SU-DHL-6 (cell line): ENCODE measurements around the gene RGS6.

ENCODE experiments used
- H2AFZ ChIP-seq: fragments of 200-600 bp; sonication (generic); 2 replicates; pipeline ENCODE4 v1.6.1; 2014; ENCODE audit warnings: low read depth, mild to moderate bottlenecking, moderate library complexity, mixed read lengths, antibody characterized with exemption, low read length; ENCODE audit not compliant: severe bottlenecking
- H3F3A ChIP-seq: fragments of 200-600 bp; shearing (Covaris generic); 2 replicates; pipeline ENCODE4 v1.6.0; 2016; ENCODE audit warnings: antibody characterized with exemption, mild to moderate bottlenecking; ENCODE audit not compliant: insufficient read depth
- H3K27ac ChIP-seq: fragments of 200-600 bp; sonication (generic); 2 replicates; pipeline ENCODE4 v1.5.1; 2016; ENCODE audit warnings: low read depth, mild to moderate bottlenecking, low read length, moderate library complexity, mixed read lengths
- H3K27me3 ChIP-seq: fragments of 200-600 bp; sonication (generic), shearing (Covaris generic); 2 replicates; pipeline ENCODE4 v1.6.0; 2014; ENCODE audit warnings: mild to moderate bottlenecking, low read length
- H3K36me3 ChIP-seq: fragments of 200-600 bp; sonication (generic); 2 replicates; pipeline ENCODE4 v1.6.1; 2014; ENCODE audit warnings: mild to moderate bottlenecking, low read length, mixed read lengths
- H3K4me2 ChIP-seq: fragments of 300-600, 200-600 bp; shearing (Covaris generic), sonication (generic); 2 replicates; pipeline ENCODE4 v1.6.0; 2014; ENCODE audit warnings: low read length, low read depth, mild to moderate bottlenecking; ENCODE audit not compliant: poor library complexity, severe bottlenecking
- H3K4me3 ChIP-seq: fragments of 200-600 bp; sonication (generic); 2 replicates; pipeline ENCODE4 v1.5.1; 2014; ENCODE audit warnings: antibody characterized with exemption, low read length, mild to moderate bottlenecking, mixed read lengths; ENCODE audit not compliant: insufficient read depth, poor library complexity, severe bottlenecking
- H3K79me2 ChIP-seq: fragments of 200-600 bp; sonication (generic); 2 replicates; pipeline ENCODE4 v1.6.1; 2014; ENCODE audit warnings: mild to moderate bottlenecking, low read length, moderate library complexity; ENCODE audit not compliant: insufficient read depth
- H3K9ac ChIP-seq: fragments of 200-600 bp; sonication (generic); 2 replicates; pipeline ENCODE4 v1.7.0; 2014; ENCODE audit warnings: mild to moderate bottlenecking, low read length
- H3K9me2 ChIP-seq: fragments of 200-600 bp; sonication (generic); replicated peaks from 2 replicates; pipeline ENCODE4 v1.6.1; 2014; ENCODE audit warnings: low read length; ENCODE audit not compliant: insufficient read depth
- H3K9me3 ChIP-seq: fragments of 200-600 bp; sonication (generic); 2 replicates; pipeline ENCODE4 v1.6.1; 2014; ENCODE audit warnings: low read length, mixed read lengths; ENCODE audit not compliant: insufficient read depth
- H4K20me1 ChIP-seq: fragments of 200-600 bp; sonication (generic); 2 replicates; pipeline ENCODE4 v1.6.1; 2014; ENCODE audit warnings: low read depth, mild to moderate bottlenecking, antibody characterized with exemption, low read length, moderate library complexity, mixed read lengths
- CTCF ChIP-seq: fragments of 200-600 bp; sonication (generic); IDR thresholded peaks from one replicate; pipeline ENCODE4 v1.5.1; 2017; ENCODE audit warnings: antibody characterized with exemption, mild to moderate bottlenecking, low read length, moderate library complexity; ENCODE audit not compliant: insufficient read depth, poor library complexity, severe bottlenecking
- EZH2phosphoT487 ChIP-seq: fragments of 200-600 bp; sonication (generic), shearing (Covaris generic); conservative IDR thresholded peaks from 2 replicates; pipeline ENCODE4 v1.6.1; 2018; ENCODE audit warnings: mild to moderate bottlenecking, antibody characterized with exemption, low read length, moderate library complexity, mixed read lengths

The RGS6 gene

GRCh38 chr14:71966528-71966927, 34.3 kb downstream of the RGS6 start:
- H3K4me2 ChIP-seq, result no peak overlapping the region
- no peaks in the 10 kb centered on the region for H3F3A ChIP-seq
- no peaks in the 10 kb centered on the region for H3K27me3 ChIP-seq
- H3K79me2 ChIP-seq, result no peaks in the 10 kb centered on the region
- no peak overlapping the region for H2AFZ ChIP-seq
- no peaks in the 10 kb centered on the region for H3K9me3 ChIP-seq
- no peak overlapping the region for H3K9ac ChIP-seq
- no peaks in the 10 kb centered on the region for H4K20me1 ChIP-seq
- H3K27ac ChIP-seq, result no peak overlapping the region
- TF ChIP-seq EZH2phosphoT487 (no peak), CTCF (no peak)
- H3K4me3 ChIP-seq, result no peak overlapping the region
- no peaks in the 10 kb centered on the region for H3K36me3 ChIP-seq
- H3K9me2 ChIP-seq, result no peaks in the 10 kb centered on the region

- H3K9me3 ChIP-seq, result no peaks in the 10 kb centered on the region
- no peaks in the 10 kb centered on the region for H3K36me3 ChIP-seq
- H3K4me3 ChIP-seq, result no peak overlapping the region
- no peak overlapping the region for H2AFZ ChIP-seq
- no peak overlapping the region for H3K27ac ChIP-seq
- no peaks in the 10 kb centered on the region for H4K20me1 ChIP-seq
- H3K79me2 ChIP-seq, result no peaks in the 10 kb centered on the region
- H3F3A ChIP-seq, result no peaks in the 10 kb centered on the region
- no peak overlapping the region for H3K9ac ChIP-seq
- H3K27me3 ChIP-seq, result no peaks in the 10 kb centered on the region
- no peaks in the 10 kb centered on the region; the same call in 1 of the 2 replicates for H3K9me2 ChIP-seq
- TF ChIP-seq CTCF (no peak), EZH2phosphoT487 (no peak)
- H3K4me2 ChIP-seq, result no peak overlapping the region
Measured at GRCh38 chr14:71967704-71968103, 35.5 kb downstream of the RGS6 start.

GRCh38 chr14:71970272-71970671, 38.0 kb downstream of the RGS6 start:
- no peak overlapping the region for H3K9ac ChIP-seq
- no peaks in the 10 kb centered on the region for H3K27me3 ChIP-seq
- H3K36me3 ChIP-seq, result no peaks in the 10 kb centered on the region
- TF ChIP-seq EZH2phosphoT487, result no peak
- TF ChIP-seq CTCF, result no peak
- H2AFZ ChIP-seq, result no peak overlapping the region
- no peak overlapping the region for H3K4me3 ChIP-seq
- H3K4me2 ChIP-seq, result no peak overlapping the region
- H3K9me3 ChIP-seq, result no peaks in the 10 kb centered on the region
- H3K27ac ChIP-seq, result no peak overlapping the region
- no peaks in the 10 kb centered on the region for H4K20me1 ChIP-seq
- no peaks in the 10 kb centered on the region; the same call in 1 of the 2 replicates for H3K9me2 ChIP-seq
- H3K79me2 ChIP-seq, result no peaks in the 10 kb centered on the region
- H3F3A ChIP-seq, result no peaks in the 10 kb centered on the region
